Stimulated activated CD4-positive, alpha-beta T cell treated with anti-CD3 and anti-CD28 coated beads, Interleukin-15, amount 100 ng/mL, for 24 hours (primary cell): Measurements from ENCODE around the gene SKAP2.
"Not testable (repeated sequence)": the region's sequence is repeated elsewhere in the genome, so short reads cannot be mapped to it uniquely, and the experiment has no call there.

Experiments used
- DNase-seq: peaks from one replicate; pipeline ENCODE4 v3.0.0-alpha.2; 2020

SKAP2 gene

GRCh38 chr7:26857170-26857505 is 7.3 kb downstream of the SKAP2 start:
- DNase-seq: no peak

GRCh38 chr7:26856176-26856985 is 8.0 kb downstream of the SKAP2 start:
- DNase-seq: no peak

GRCh38 chr7:26854876-26855855 is 9.2 kb downstream of the SKAP2 start:
- no peak for DNase-seq

GRCh38 chr7:26853788-26854393 is 10.5 kb downstream of the SKAP2 start:
- no peak for DNase-seq

GRCh38 chr7:26850193-26850651 is 14.2 kb downstream of the SKAP2 start:
- no peak for DNase-seq

- DNase-seq: no peak
These were observed 20.7 kb downstream of the SKAP2 start for GRCh38 chr7:26843705-26844104.

GRCh38 chr7:26842897-26843296 is 21.5 kb downstream of the SKAP2 start:
- no peak for DNase-seq

- no peak for DNase-seq
These were observed 23.2 kb downstream of the SKAP2 start for GRCh38 chr7:26841003-26841739.

GRCh38 chr7:26836793-26837192 is 27.6 kb downstream of the SKAP2 start:
- not testable (repeated sequence) for DNase-seq

GRCh38 chr7:26815426-26815825 is 49.0 kb downstream of the SKAP2 start:
- no peak for DNase-seq

- no peak for DNase-seq
These were observed 51.0 kb downstream of the SKAP2 start for GRCh38 chr7:26813432-26813831.

- no peak for DNase-seq
These were observed 69.8 kb downstream of the SKAP2 start for GRCh38 chr7:26794541-26794940.

- DNase-seq: no peak
These were observed 71.8 kb downstream of the SKAP2 start for GRCh38 chr7:26792576-26792975.

- DNase-seq: no peak
These were observed 72.4 kb downstream of the SKAP2 start for GRCh38 chr7:26792006-26792405.

- no peak for DNase-seq
These were observed 74.8 kb downstream of the SKAP2 start for GRCh38 chr7:26789481-26790184.

GRCh38 chr7:26787701-26788100 is 76.7 kb downstream of the SKAP2 start:
- no peak for DNase-seq

- DNase-seq: no peak
These were observed 80.3 kb downstream of the SKAP2 start for GRCh38 chr7:26784118-26784517.

GRCh38 chr7:26782501-26782900 is 81.9 kb downstream of the SKAP2 start:
- no peak for DNase-seq

- DNase-seq: no peak
These were observed 84.3 kb downstream of the SKAP2 start for GRCh38 chr7:26779978-26780595.

- DNase-seq: no peak
These were observed 87.0 kb downstream of the SKAP2 start for GRCh38 chr7:26777385-26777784.

- no peak for DNase-seq
These were observed 103.9 kb downstream of the SKAP2 start for GRCh38 chr7:26760501-26760900.

GRCh38 chr7:26759108-26759507 is 105.3 kb downstream of the SKAP2 start:
- no peak for DNase-seq
